GM19351 (cell line): Measurements from ENCODE around the gene DCDC1.

Source experiments
- ATAC-seq: cut with Tn5 transposase; IDR thresholded peaks from one replicate; pipeline ENCODE4 v1.9.1; 2021; ENCODE audit warnings: mild to moderate bottlenecking, moderate library complexity; ENCODE audit not compliant: unreplicated experiment

DCDC1 gene

GRCh38 chr11:31107649-31108048 is 261.9 kb downstream of the DCDC1 start:
- ATAC-seq = no peak

- peak; percentile 95 for ATAC-seq
These were observed 262.5 kb downstream of the DCDC1 start for GRCh38 chr11:31106968-31107576.

DNA sequence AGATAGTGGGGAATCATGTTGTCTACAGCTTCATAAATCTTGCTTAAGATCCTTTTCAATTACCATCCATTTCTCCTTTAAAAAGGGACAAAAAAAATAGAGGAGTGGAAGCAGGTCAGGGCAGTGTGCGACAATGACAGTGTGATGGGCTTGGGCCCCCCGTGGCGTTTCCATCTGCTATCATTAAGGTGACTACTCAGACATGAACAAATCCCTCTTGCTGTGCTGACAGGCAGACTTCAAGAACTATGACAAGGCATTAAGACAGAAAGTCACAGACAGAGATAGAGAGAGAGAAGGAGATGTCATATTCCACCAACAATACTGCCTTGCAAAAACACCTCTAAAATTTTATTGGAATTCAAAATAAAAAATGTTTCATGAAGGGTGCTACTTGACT is 263.2 kb downstream of the DCDC1 start:
- no peak for ATAC-seq

- ATAC-seq = no peak
These were observed 266.7 kb downstream of the DCDC1 start for GRCh38 chr11:31102875-31103274.

DNA sequence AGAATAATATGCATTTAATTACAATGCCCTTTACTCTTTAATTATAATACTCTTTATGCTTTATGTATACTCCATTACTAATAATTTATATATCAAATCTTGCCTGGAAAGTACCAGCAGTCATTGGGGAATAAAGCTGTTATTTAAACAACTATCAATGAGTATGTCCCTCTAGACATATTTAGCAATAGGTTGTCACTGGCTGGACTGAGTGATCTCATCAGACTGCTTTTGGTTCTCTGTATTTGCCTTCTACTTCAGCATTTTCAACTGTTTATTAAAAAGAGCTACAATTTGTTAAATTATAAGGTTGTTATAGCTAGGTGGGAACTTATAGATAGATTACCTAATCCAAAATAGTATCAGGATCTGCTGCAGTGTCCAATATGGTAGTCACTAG is 267.2 kb downstream of the DCDC1 start:
- no peak for ATAC-seq

DNA sequence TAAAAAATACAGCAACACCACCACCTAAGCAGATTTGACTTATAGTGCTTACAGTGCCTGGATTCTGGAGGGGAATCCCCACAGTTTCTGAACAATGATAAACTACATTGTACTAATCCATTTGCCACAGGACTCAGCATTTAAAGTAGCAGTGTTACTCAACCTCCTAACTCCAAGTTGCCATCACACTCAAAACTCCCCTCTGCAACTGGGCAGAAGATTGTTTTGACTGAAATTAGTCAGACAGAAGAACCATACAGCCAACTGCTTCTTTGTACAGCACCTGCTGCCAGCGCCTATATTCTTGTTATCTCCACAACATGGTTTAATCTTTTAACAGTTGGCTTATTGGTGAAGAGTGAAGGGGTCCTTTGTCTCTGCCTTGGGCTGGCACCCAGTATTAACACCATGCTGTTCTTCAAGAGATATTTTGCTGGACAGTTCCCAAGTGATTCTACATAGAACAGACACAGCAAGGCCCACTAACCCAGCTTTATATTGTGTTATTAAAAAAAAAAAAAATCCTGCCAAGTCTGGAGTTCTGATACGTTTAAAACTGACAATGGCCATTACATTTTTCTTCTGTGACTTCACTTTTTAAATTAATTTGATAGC is 273.2 kb downstream of the DCDC1 start:
- ATAC-seq = no peak

DNA sequence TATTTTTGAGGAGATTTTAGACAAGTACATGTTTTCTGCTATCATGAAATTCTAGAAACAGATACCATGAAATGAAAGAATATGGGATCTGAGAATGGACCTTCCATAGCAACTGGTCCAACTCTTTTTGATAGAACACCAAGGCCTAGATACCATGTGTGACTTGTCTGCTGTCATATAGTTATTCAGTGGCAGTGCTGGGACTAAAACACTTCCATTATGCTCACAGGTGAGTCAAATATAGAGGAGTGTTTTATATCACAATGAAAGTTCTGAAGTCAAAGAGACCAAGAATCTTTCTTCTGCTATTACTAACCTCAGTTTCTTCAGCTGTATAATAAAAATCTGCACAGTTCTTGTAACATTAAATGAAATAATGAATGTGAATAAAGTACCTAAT is 276.9 kb downstream of the DCDC1 start:
- ATAC-seq = no peak

- no peak for ATAC-seq
These were observed 280.4 kb downstream of the DCDC1 start for GRCh38 chr11:31089117-31089516.

DNA sequence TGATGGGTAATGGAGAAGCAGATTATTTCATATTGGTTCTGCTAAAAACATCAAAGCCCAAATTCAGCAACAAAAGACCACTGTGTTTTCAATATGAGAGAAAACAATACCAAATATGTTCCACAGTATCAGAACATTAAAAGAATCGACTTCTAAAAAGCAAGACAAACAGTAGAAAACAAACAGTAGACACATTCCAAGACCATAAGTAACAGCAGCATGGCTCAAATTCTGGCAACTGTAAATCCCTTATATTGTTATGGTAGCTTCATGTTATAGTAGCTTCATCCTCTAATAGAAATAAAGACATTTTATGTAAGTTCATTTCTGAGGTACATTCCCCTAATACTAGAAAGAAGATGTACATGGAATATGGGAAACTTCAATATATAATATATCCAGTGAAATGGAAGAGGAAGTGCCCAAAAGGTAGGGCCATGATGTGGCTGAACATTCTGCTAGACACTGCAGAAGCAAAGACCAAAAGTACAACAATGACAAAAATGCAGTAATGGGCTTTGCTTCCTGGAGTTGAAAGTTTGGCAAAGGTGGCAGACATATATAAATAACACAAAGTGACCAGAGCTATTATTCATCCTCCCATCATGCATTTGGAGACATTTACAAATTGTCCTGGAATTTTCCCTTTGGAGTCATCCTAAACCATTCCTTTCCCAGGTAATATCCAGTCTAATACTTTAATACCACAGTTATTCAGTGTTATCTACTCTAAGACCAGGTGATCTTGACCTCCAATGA is 299.9 kb downstream of the DCDC1 start:
- no peak for ATAC-seq

GRCh38 chr11:31060880-31061279 is 308.7 kb downstream of the DCDC1 start:
- no peak for ATAC-seq

GRCh38 chr11:31059529-31059928 is 310.0 kb downstream of the DCDC1 start:
- ATAC-seq = no peak

GRCh38 chr11:31050061-31050765 is 319.3 kb downstream of the DCDC1 start:
- no peak for ATAC-seq

GRCh38 chr11:31045335-31045734 is 324.2 kb downstream of the DCDC1 start:
- no peak for ATAC-seq

GRCh38 chr11:31030138-31030792 is 339.3 kb downstream of the DCDC1 start:
- ATAC-seq = no peak

- no peak for ATAC-seq
These were observed 343.2 kb downstream of the DCDC1 start for GRCh38 chr11:31026315-31026714.

GRCh38 chr11:31022080-31022479 is 347.5 kb downstream of the DCDC1 start:
- no peak for ATAC-seq

DNA sequence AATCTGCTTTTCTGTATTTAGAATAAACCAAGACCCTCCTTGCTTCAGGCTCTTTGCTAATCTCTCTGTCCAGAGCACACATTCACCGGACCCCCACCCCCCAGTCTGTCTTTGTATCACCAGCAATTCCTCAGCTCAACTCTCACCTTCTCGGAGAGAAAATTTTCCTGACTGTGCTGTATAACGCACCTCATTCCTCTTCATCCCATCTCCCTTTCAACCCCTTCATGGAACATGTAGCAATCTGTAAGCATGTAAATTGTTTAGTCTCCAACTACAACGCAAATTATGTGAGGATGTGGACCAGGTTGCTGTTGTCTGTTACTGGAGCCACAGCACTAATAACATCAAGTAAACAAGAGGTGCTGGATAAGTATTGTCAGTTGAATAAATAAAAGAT is 349.8 kb downstream of the DCDC1 start:
- no peak for ATAC-seq

- ATAC-seq = no peak
These were observed 364.3 kb downstream of the DCDC1 start for GRCh38 chr11:31005202-31005601.

DNA sequence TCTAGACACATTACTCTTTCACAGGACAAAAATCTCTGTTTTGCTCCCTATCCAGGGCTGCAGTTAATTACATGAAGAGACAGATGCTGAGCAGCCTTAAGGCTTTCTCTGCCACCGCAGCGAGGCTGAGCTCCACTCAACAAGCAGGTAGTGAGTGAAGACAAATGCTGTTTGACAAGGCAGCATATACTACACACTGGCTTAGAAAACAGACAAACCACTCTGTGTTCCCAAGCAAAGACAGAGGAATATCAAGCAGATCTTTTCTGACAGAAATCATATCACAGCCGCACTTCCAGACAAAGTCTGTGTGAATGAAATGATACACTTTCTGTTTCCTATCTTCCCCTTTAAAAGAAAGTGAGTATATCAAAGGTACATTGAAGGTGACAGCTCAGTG is 368.1 kb downstream of the DCDC1 start:
- ATAC-seq = no peak

GRCh38 chr11:31000381-31000780 is 369.2 kb downstream of the DCDC1 start:
- ATAC-seq = no peak

DNA sequence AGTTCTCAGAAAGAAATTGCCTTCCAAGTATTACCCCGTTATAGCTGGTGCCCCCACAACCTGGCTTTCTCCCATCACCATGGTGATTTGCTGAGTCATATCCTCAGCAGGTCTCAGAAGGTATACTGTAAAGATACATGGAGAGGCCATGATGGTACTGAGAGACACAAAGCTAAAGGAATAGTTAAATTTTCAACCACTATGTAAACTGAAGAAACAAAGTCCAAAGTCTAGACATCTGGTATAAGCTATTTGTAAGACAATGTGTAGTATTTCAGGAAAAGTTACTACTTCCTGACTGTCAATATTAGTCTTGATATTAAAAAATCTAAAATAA is 377.1 kb downstream of the DCDC1 start:
- peak; percentile 52 for ATAC-seq
